ENCODE results near the gene A1BG. TPM values are rescaled to one million over a fixed set of nuclear protein-coding genes. Genes with fewer than 3 reads are reported as not detected.
"Not testable (repeated sequence)": the region's sequence is repeated elsewhere in the genome, so short reads cannot be mapped to it uniquely, and the experiment has no call there.

A1BG gene
- total RNA-seq, 2 donors from 2014 or later = 16.0 to 21.7 TPM

DNA sequence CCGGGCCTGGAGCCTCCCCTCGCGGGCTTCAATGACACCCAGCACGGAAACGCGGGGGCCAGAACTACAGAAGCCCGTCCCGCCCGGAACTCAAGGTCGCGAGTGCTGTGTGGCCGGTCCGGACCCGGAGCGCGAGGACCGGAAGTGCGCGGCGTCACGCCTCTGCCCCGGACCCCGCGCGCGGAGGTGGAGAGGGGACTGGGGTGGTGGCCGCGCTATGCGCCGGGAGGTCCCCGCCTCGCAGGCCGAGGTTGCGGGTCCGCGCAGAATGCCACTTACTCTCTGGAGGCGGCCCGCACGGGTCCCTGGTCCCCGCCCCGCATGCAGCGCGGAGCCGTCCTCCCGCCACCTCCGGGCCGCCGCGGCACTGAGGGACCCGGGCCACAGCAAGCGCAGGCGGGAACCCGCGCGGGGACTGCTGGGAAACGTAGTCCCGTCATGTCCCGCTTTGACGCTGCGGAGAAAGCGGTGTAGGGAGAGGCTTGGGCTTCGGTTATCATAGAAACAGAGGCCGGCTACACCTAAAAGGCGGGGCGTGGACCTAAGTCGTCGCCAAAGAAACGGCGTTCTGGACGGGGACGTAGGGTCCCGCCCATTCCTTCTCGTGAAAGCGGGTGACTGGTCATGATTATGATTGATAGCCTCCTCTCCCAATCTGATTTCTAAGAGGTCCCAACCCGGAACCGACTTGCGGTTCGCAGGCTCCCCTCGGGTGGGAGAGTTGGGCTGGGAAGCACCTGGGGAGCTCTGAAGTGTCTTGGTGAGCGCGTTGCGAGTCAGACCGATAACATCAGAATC is 27.6 kb upstream of the A1BG start, which contains the start of gene ZNF837:
TSS of gene ZNF837 (minus strand) at position 369 of the 798 bp plus-strand sequence. CDS start 11,698 bp downstream, outside the sequence.
- ATAC-seq (peak; percentile 83), DNase-seq (peak; percentile 92 to 96 (median 94))
- H3K27me3 Mint-ChIP-seq = no peaks in the 10 kb centered on the region
- H3K36me3 Mint-ChIP-seq (ENCODE audit: low read depth) = no peaks in the 10 kb centered on the region
- H3K9me3 ChIP-seq (ENCODE audit: control insufficient read depth, low read length, poor library complexity, severe bottlenecking) = no peaks in the 10 kb centered on the region
- H3K27ac Mint-ChIP-seq = peak within 1 kb of the TSS; percentile 97
- peak within 1 kb of the TSS; percentile 98 for H3K4me3 Mint-ChIP-seq
- H3K4me1 Mint-ChIP-seq = peaks cover 23% of the 10 kb centered on the region

DNA sequence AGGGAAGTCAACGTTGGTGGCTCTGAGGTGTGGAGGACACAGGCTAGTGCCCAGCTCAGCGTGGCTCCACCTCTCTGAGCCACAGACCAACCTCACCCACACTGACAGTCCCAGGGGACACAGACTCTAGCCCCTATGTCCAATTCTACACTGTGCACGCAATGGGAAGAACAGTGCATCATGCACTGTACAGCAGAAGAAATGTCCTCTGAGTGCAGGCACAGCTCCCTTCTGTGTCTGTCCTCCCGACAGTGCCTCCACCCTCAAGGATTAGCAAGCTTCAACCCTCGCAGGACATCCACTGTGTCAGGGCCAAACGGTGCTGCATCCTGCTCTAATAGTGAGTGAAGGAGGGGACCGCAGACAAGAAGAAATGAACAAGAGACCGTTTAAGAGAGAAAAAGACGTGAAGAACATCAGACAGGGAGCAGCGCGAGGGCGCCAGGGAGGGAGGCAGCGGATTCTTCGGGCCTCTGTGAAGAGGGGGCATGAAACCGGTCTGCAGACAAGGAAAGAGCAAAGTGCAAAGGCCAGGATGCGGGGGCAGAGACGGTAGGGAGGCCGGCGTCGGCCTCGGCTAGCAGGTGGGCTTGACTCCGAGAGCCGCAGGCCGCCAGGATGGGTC is 26.9 kb upstream of the A1BG start:
- DNase-seq (no peak), ATAC-seq (no peak)
- Mint-ChIP-seq H3K36me3 (ENCODE audit: low read depth) (no peaks in the 10 kb centered on the region), H3K27me3 (no peaks in the 10 kb centered on the region), H3K4me3 (peak overlapping the region; percentile 98), H3K4me1 (peaks cover 18% of the 10 kb centered on the region), H3K27ac (peak overlapping the region; percentile 97)
- no peaks in the 10 kb centered on the region for H3K9me3 ChIP-seq (ENCODE audit: control insufficient read depth, low read length, poor library complexity, severe bottlenecking)

DNA sequence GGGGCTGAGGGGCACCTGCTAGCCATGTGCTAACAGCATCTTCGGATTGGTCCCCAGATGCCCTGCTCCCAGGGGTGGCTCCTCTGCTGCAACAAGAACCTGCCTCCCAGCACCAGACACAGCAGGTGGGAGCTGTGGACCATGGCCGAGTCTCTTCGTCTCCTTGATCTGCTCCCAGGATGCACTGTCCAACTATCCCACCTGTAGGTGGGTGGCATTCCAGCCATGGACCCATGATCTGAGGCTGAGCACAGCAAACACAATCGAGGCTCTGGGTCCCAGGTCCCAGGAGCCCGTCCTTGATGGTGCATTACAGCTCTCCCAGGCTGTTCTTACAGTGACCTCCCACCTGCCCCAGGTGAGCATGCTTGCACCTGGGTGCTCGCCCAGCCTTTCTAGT is 26.0 kb upstream of the A1BG start:
- peak overlapping the region; percentile 97 for H3K27ac Mint-ChIP-seq
- H3K36me3 Mint-ChIP-seq (ENCODE audit: low read depth) = no peaks in the 10 kb centered on the region
- H3K4me3 Mint-ChIP-seq = peak overlapping the region; percentile 98
- DNase-seq = no peak
- H3K9me3 ChIP-seq (ENCODE audit: control insufficient read depth, low read length, poor library complexity, severe bottlenecking) = no peaks in the 10 kb centered on the region
- H3K27me3 Mint-ChIP-seq = no peaks in the 10 kb centered on the region
- no peak for ATAC-seq
- peaks cover 17% of the 10 kb centered on the region for H3K4me1 Mint-ChIP-seq

DNA sequence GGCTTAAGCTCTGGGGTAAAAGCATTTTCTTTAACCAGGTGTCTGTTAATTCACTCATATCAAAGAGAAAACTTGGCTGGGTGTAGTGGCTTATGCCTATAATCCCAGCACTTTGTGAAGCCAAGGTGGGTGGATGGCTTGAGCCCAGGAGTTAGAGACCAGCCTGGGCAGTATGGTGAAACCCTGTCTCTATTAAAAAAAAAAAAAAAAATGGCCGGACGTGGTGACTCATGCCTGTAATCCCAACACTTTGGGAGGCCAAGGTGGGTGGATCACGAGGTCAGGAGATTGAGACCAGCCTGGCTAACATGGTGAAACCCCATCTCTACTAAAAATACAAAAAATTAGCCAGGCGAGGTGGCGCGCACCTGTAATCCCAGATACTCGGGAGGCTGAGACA is 23.4 kb upstream of the A1BG start:
- not testable (repeated sequence) for H3K27me3 Mint-ChIP-seq

DNA sequence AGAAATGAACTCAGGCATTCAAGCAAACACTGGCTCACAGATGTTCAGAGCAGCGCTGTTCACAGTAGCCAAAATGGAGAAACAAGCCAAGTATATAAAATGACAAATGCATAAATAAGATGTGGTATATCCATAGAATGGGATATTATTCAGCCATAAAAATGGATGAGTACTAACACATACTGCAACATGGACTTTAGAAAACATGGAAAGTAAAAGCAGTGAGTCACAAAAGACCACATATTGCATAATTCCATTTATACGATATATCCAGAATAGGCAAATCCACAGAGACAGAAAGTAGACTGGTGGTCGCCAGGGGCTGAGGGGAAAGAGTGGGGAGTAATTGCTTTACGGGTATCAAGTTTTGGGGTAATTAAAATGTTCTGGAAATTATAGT is 20.9 kb upstream of the A1BG start:
- ATAC-seq (no peak), DNase-seq (no peak)
- Mint-ChIP-seq H3K4me1 (no peaks in the 10 kb centered on the region), H3K27me3 (no peaks in the 10 kb centered on the region), H3K27ac (no peak overlapping the region), H3K4me3 (no peak overlapping the region), H3K36me3 (ENCODE audit: low read depth) (no peaks in the 10 kb centered on the region)
- H3K9me3 ChIP-seq (ENCODE audit: control insufficient read depth, low read length, poor library complexity, severe bottlenecking) = no peaks in the 10 kb centered on the region

More for the DNA sequence above, 23.4 kb upstream of the A1BG start:
- not testable (repeated sequence) for H3K36me3 Mint-ChIP-seq (ENCODE audit: low read depth); H3K9me3 ChIP-seq (ENCODE audit: control insufficient read depth, low read length, poor library complexity, severe bottlenecking); DNase-seq; ATAC-seq; H3K4me3 Mint-ChIP-seq; H3K27ac Mint-ChIP-seq
- H3K4me1 Mint-ChIP-seq = peaks cover 13% of the 10 kb centered on the region

DNA sequence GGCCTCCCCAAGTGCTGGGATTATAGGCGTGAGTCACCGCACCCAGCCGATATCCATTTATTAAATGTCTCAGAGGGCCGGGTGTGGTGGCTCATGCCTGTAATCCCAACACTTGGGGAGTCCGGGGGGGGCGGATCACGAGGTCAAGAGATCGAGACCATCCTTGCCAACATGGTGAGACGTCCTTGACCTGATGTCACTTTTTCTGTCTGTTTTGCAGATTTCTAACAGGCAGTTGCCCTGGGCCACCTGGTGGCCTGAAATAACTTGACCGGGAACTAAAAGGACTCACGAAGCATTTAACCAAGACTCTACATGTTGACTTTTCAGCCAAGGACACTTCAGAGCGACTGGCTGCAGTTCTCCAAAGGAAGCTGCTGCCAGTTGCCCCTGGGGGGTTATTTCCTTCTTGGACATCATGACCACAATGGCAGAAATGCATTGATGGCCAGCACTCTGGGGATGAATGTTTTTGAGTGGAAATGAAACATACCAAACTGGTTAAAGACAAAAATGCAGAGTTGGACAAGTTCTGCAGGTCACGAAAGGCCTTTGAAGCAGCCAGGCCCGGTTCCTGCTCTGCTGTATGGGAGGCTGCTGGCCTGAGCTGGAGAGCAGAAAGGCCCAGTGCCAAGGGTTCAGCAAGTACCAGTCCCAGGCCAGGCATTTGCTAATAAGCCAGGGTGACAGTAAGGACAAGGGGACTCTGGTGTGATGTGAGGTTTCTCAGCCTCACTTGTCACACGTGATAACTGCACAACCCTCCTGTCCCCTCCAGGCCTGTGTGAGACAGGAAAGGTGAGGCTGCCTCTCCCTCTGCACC is 19.2 kb upstream of the A1BG start:
- no peak overlapping the region for H3K4me3 Mint-ChIP-seq
- ATAC-seq = no peak
- no peaks in the 10 kb centered on the region for H3K4me1 Mint-ChIP-seq
- no peaks in the 10 kb centered on the region for H3K9me3 ChIP-seq (ENCODE audit: control insufficient read depth, low read length, poor library complexity, severe bottlenecking)
- no peak overlapping the region for H3K27ac Mint-ChIP-seq
- DNase-seq = no peak
- H3K36me3 Mint-ChIP-seq (ENCODE audit: low read depth) = no peaks in the 10 kb centered on the region
- no peaks in the 10 kb centered on the region for H3K27me3 Mint-ChIP-seq

DNA sequence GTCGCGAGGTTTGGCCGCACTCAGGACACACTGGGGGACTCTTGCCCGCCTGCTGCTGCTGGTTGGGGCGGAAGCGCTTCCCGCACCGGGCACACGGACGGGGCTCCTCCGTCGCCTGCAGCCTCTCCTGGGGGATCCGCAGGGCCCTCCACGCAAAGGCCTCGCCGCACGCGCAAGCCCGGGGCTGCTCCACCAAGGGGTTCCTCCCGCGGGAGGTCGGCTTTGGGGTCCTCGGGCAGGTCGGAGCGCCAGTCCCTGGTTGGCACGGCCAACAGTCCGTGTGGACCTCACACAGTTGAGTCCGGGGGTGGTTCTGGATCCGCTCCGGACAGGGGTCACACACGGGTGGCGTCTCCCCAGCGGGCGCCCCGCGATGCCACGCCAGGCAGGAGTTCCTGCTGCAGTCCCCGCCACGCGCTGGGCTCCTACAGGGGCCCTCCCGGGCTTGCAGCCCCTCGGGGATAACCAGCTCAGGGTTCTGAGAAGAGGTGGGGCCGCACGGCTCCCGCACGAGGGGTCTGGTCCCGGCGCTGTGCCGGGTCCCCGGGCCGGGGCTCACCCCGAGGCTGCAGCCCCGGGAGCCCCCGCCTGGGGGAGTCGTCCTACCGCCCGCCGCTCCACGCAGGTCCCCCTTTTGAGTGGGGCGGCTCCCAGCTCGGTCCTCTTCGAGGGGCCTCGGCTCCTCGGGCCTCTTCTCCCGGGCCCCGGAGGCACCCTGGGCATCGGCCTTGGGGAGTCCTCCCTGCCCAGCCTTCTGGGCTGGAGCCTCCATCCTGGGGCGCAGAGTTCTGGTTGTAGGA is 15.5 kb upstream of the A1BG start:
- no peaks in the 10 kb centered on the region for H3K36me3 Mint-ChIP-seq (ENCODE audit: low read depth)
- H3K27ac Mint-ChIP-seq = no peak overlapping the region
- ATAC-seq (no peak), DNase-seq (no peak)
- H3K4me3 Mint-ChIP-seq = no peak overlapping the region
- peaks cover 2% of the 10 kb centered on the region for H3K4me1 Mint-ChIP-seq
- H3K27me3 Mint-ChIP-seq = no peaks in the 10 kb centered on the region
- H3K9me3 ChIP-seq (ENCODE audit: control insufficient read depth, low read length, poor library complexity, severe bottlenecking) = no peaks in the 10 kb centered on the region

DNA sequence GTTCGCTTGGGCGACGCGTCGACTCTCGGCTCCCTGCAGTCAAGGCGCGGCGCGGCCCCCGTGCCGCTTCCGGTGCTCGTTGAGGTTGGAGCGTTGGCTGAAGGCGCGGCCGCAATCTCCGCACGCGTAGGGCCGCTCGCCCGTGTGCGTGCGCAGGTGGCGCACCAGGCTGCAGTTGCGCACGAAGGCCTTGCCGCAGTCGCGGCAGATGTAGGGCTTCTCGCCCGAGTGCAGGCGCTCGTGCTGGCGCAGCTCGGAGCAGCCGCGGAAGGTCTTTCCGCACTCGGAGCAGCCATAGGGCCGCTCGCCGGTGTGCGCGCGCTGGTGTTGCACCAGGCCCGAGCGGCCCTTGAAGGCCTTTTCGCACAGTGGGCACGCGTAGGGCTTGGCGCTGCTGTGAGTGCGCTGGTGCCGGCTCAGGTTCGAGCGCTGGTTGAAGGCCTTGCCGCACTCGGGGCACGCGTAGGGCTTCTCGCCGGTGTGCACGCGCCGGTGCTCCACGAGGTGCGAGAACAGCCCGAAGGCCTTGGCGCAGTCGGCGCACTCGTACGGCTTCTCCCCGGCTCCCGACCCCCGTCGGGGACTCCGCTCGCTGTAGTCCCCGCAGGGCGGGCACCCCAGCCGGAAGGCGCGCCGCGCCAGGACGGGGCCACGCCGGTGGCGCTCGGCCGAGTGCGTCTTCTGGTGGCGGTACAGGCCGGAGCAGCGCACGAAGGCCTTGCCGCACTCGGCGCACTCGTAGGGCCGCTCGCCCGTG is 14.6 kb upstream of the A1BG start:
- H3K9me3 ChIP-seq (ENCODE audit: control insufficient read depth, low read length, poor library complexity, severe bottlenecking) = no peaks in the 10 kb centered on the region
- Mint-ChIP-seq H3K36me3 (ENCODE audit: low read depth) (no peaks in the 10 kb centered on the region), H3K4me1 (peaks cover 3% of the 10 kb centered on the region), H3K4me3 (no peak overlapping the region), H3K27ac (no peak overlapping the region), H3K27me3 (no peaks in the 10 kb centered on the region)
- ATAC-seq (no peak), DNase-seq (no peak)

DNA sequence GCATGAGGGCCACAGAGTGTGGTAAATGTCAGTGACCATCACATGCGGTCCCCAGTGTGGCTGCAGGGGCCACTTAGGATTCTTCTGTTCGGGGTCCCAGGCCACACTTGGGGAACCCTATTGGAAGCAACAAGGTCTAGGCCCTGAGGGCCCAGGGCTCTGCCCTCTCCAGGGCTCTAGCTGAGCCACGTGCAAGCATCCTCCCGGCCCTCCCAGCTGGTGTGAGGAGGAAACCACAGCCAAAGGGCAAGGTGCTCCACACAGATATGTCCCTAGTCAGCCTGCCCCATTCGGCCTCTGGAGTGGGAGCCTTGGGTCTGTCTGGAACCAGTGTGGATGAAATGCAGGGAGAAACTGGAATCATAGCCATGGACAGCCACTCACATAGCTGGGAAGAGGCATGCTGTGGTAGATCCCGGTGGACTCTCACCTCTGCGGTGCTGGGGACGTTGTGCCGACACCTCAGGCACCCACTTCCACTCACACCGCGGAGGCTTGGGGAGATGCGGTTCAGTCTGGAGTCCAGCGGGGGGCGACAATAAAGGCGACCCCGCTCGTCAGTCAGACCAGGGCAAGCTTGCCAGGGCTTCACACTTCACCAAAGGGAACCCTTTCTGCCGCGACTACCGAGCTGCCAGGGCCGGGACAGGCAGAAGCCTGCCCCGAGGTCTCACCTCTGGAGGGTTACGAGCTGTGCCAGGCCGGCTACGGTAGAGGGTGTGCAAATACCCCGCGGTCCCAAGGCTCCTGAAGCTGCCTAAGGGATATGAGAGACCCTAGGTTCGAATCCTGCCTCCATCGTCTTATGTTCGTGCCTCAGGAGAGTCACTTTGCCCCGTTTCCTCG is 13.5 kb upstream of the A1BG start:
- no peak for ATAC-seq
- H3K27me3 Mint-ChIP-seq = no peaks in the 10 kb centered on the region
- H3K27ac Mint-ChIP-seq = no peak overlapping the region
- H3K9me3 ChIP-seq (ENCODE audit: control insufficient read depth, low read length, poor library complexity, severe bottlenecking) = no peaks in the 10 kb centered on the region
- H3K36me3 Mint-ChIP-seq (ENCODE audit: low read depth) = no peaks in the 10 kb centered on the region
- H3K4me1 Mint-ChIP-seq = peaks cover 10% of the 10 kb centered on the region
- no peak for DNase-seq
- H3K4me3 Mint-ChIP-seq = no peak overlapping the region

DNA sequence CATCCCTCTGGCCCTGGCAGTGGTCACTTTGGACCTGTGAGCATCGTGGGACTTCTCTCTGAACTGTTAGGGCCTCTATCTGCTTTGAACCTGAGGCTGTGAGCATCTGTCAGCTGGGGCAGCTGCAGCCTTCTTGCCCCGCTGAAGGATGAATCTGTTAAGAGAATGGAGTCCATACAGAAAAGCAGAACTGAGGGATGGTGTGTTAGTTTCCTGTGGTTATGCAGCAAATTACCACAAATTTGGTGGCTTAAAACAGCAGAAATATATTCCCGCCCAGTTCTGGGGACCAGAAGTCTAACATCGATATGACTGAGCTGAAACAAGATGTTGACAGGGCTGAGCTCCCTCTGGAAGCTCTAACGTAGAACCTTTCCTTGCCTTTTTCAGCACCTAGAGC is 10.9 kb upstream of the A1BG start:
- H3K4me3 Mint-ChIP-seq = no peak overlapping the region
- no peaks in the 10 kb centered on the region for H3K36me3 Mint-ChIP-seq (ENCODE audit: low read depth)
- DNase-seq (no peak), ATAC-seq (no peak)
- H3K27ac Mint-ChIP-seq = no peak overlapping the region
- no peaks in the 10 kb centered on the region for H3K27me3 Mint-ChIP-seq
- H3K4me1 Mint-ChIP-seq = peaks cover 11% of the 10 kb centered on the region
- no peaks in the 10 kb centered on the region for H3K9me3 ChIP-seq (ENCODE audit: control insufficient read depth, low read length, poor library complexity, severe bottlenecking)

DNA sequence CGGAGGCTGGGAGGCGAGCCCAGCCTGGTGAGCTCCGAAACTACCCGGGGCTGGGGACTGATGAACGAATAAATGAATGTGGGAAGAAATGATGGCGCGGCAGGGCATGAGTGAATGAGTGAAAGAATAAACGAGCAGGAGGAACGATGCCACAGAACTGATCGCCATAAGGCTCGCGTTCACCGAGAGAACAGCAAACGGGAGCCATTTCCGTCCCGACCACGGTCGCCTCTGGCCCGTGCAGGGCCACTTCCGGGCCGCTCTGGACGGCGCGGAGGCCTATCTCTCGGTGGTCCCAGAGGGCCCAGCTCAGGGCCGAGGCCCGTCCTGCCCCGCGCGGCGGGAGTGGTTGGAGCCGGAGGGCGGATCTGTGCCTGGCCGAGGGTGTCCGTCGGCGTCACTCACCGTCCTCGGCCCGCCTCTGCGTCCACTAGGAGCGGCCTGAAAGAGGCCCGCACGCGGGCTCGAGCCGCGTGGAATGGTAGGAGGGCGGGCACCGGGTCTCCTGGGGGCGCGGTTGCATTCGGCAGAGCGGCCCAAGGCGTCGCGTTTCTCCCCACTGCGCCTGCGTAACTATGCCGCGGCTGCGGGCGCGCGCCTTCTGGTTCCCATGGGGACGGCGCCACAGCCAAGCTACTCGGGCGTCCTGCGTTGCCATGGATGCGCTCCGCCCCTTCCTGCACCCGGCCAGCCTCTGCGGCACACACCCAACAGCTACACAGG is 9.1 kb upstream of the A1BG start, which contains the start of gene ZNF497:
TSS of gene ZNF497 (minus strand) at position 480 of the 723 bp plus-strand sequence. CDS start 5,116 bp downstream, outside the sequence.
- Mint-ChIP-seq H3K27ac (peak within 1 kb of the TSS; percentile 87), H3K36me3 (ENCODE audit: low read depth) (no peaks in the 10 kb centered on the region), H3K4me1 (peaks cover 11% of the 10 kb centered on the region), H3K27me3 (no peaks in the 10 kb centered on the region), H3K4me3 (peak within 1 kb of the TSS; percentile 94)
- ATAC-seq (peak; percentile 94), DNase-seq (peak; percentile 89 to 93 (median 91))
- H3K9me3 ChIP-seq (ENCODE audit: control insufficient read depth, low read length, poor library complexity, severe bottlenecking) = no peaks in the 10 kb centered on the region
